COR-L47 (cell line): ENCODE data around the gene ACBD6.
A peak's percentile ranks its signal among the peaks of the same experiment; 100 is the strongest.

Experiments
- DNase-seq: peaks from one replicate; lab custom pipeline; 2025; lab: John Stamatoyannopoulos, UW

ACBD6 gene

GRCh38 chr1:180255536-180256340 is 246.6 kb downstream of the ACBD6 start:
- DNase-seq, result no peak

GRCh38 chr1:180254854-180255253 is 247.5 kb downstream of the ACBD6 start:
- no peak for DNase-seq

GRCh38 chr1:180254496-180254819 is 247.9 kb downstream of the ACBD6 start:
- DNase-seq, result no peak

GRCh38 chr1:180253585-180254495 is 248.5 kb downstream of the ACBD6 start:
- no peak for DNase-seq

- DNase-seq, result peak; percentile 9
These were observed 249.5 kb downstream of the ACBD6 start for GRCh38 chr1:180252638-180253536.

- DNase-seq, result no peak
These were observed 250.7 kb downstream of the ACBD6 start for GRCh38 chr1:180251526-180252305.

GRCh38 chr1:180250883-180251509 is 251.4 kb downstream of the ACBD6 start:
- no peak for DNase-seq

- no peak for DNase-seq
These were observed 251.9 kb downstream of the ACBD6 start for GRCh38 chr1:180250499-180250770.

GRCh38 chr1:180249725-180250498 is 252.5 kb downstream of the ACBD6 start:
- no peak for DNase-seq

GRCh38 chr1:180248731-180249681 is 253.4 kb downstream of the ACBD6 start:
- DNase-seq, result no peak

GRCh38 chr1:180248176-180248575 is 254.2 kb downstream of the ACBD6 start:
- DNase-seq, result no peak

- DNase-seq, result no peak
These were observed 254.8 kb downstream of the ACBD6 start for GRCh38 chr1:180247580-180247979.

GRCh38 chr1:180247061-180247460 is 255.3 kb downstream of the ACBD6 start:
- no peak for DNase-seq

GRCh38 chr1:180246579-180246978 is 255.8 kb downstream of the ACBD6 start:
- no peak for DNase-seq

- no peak for DNase-seq
These were observed 257.5 kb downstream of the ACBD6 start for GRCh38 chr1:180244840-180245239.

GRCh38 chr1:180243517-180244221 is 258.7 kb downstream of the ACBD6 start:
- DNase-seq, result peak; percentile 30

GRCh38 chr1:180241716-180242544 is 260.4 kb downstream of the ACBD6 start:
- DNase-seq, result no peak
